Measurements from ENCODE around the gene DSCAM.

GRCh38 chr21:40191616-40192015 is 655.3 kb downstream of the DSCAM start:
- TF ChIP-seq CTCF (IDR thresholded peaks at IDR 0.05; ENCODE audit: insufficient read depth, low read length) (no peak), SPI1 (IDR thresholded peaks at IDR 0.05; ENCODE audit: borderline replicate concordance, low read depth) (no peak), POLR2AphosphoS5 (IDR thresholded peaks at IDR 0.05; ENCODE audit: low read depth) (no peak)
